Measurements from ENCODE around the gene DQX1.
"Not testable (repeated sequence)": the region's sequence is repeated elsewhere in the genome, so short reads cannot be mapped to it uniquely, and the experiment has no call there.

Gene DQX1

DNA sequence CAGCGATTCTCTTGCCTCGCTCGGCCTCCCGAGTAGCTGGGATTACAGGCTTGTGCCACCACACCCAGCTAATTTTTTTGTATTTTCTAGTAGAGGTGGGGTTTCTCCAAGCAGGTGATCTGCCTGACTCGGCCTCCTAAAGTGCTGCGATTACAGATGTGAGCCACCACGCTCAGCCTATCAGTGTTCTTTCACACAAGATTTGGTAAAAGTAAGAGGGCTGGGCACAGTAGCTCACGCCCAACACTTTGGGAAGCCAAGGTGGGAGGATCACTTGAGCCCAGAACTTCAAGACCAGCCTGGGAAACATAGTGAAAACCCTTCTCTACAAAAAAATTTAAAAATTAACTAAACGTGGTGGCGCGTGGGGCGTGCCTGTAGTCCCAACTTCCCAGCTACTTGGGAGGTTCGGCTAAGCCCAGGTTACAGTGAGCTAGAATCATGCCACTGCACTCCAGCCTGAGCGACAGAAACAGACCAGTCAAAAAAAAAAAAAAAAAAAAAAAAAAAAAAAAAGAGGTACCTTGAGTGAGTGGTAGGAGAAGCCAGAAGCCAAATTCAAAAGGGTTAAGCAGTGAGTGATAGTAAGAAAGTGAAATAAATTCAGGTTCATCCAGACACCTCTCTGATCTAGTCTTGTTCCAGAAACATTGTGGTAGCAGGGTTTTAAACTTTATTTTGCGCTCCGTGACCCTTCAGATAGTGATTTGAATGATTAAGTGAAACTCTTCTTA, 54.5 kb downstream of the DQX1 start:
- in situ Hi-C loops (cut with HindIII; ENCODE audit: low sequenced_read_pairs): no loop called here

DNA sequence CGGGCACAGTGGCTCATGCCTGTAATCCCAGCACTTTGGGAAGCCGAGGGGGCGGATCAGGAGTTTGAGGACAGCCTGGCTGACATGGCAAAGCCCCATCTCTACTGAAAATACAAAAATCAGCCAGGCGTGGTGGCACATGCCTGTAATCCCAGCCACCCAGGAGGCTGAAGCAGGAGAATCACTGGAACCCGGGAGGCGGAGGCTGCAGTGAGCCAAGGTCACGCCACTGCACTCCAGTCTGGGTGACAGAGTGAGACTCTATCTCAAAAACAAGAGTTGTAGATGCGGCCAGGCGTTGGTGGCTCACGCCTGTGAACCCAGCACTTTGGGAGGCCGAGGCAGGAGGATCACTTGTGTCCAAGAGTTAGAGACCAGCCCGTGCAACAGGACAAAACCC, 55.3 kb downstream of the DQX1 start:
- in situ Hi-C loops (cut with HindIII; ENCODE audit: low sequenced_read_pairs): not testable (repeated sequence)

All from endothelial cell of hepatic sinusoid (primary cell).